AG04449 (cell line): Measurements from ENCODE around the gene NAGPA.

Experiments used
- CTCF ChIA-PET: fragments of 350-600 bp; formaldehyde crosslinking; extraction: SDS; loops from one replicate; lab custom pipeline; 2021; ENCODE audit warnings: antibody characterized with exemption; lab: Yijun Ruan, JAX
- POLR2A ChIA-PET: fragments of 400-600, 350-600 bp; formaldehyde crosslinking; extraction: SDS; loops from one replicate; lab custom pipeline; 2020; ENCODE audit warnings: antibody characterized with exemption, inconsistent platforms; lab: Yijun Ruan, JAX
- DNase-seq: peaks from one replicate; pipeline ENCODE4 v3.0.0-alpha.2; 2010; ENCODE audit warnings: low read depth, low spot score
- H3K4me3 ChIP-seq: 2 replicates; pipeline ENCODE4 v1.5.1; 2011; ENCODE audit warnings: low read depth, mild to moderate bottlenecking, control low read depth, low read length
- CTCF ChIP-seq: IDR thresholded peaks from one replicate; pipeline ENCODE4 v1.5.1; 2011; ENCODE audit warnings: mild to moderate bottlenecking, moderate library complexity, low read length, control low read depth, inconsistent platforms; ENCODE audit not compliant: insufficient read depth; ENCODE audit errors: missing control alignments

NAGPA gene

GRCh38 chr16:5000573-5001001 is 33.1 kb downstream of the NAGPA start:
- no peak for TF ChIP-seq CTCF
- CTCF ChIA-PET: no interaction called here
- no peak for DNase-seq
- POLR2A ChIA-PET: no interaction called here
- H3K4me3 ChIP-seq: no peak overlapping the region

GRCh38 chr16:4994719-4995434 is 38.9 kb downstream of the NAGPA start:
- POLR2A ChIA-PET: no interaction called here
- CTCF ChIA-PET: interaction anchor here (1.2 kb wide), 1 partner anchor 62 kb away, joined by 3 read pairs; no protein-coding TSS in a partner anchor
- H3K4me3 ChIP-seq: no peak overlapping the region
- no peak for TF ChIP-seq CTCF
- DNase-seq: no peak

- no peak for TF ChIP-seq CTCF
- ChIA-PET CTCF (interaction anchor here (1.2 kb wide), 1 partner anchor 36 kb away, joined by 3 read pairs; no protein-coding TSS in a partner anchor), POLR2A (no interaction called here)
- H3K4me3 ChIP-seq: no peak overlapping the region
- DNase-seq: no peak
These were observed 42.0 kb downstream of the NAGPA start for GRCh38 chr16:4991754-4992153.

- CTCF ChIA-PET: no interaction called here
- no peak for TF ChIP-seq CTCF
- H3K4me3 ChIP-seq: no peak overlapping the region
- POLR2A ChIA-PET: no interaction called here
- DNase-seq: no peak
These were observed 43.3 kb downstream of the NAGPA start for GRCh38 chr16:4990415-4990814.

GRCh38 chr16:4989391-4990006 is 44.2 kb downstream of the NAGPA start:
- H3K4me3 ChIP-seq: no peak overlapping the region
- TF ChIP-seq CTCF: no peak
- ChIA-PET POLR2A (no interaction called here), CTCF (no interaction called here)
- DNase-seq: no peak

- TF ChIP-seq CTCF: no peak
- no peak overlapping the region for H3K4me3 ChIP-seq
- POLR2A ChIA-PET: no interaction called here
- CTCF ChIA-PET: no interaction called here
- no peak for DNase-seq
These were observed 45.1 kb downstream of the NAGPA start for GRCh38 chr16:4988647-4989046.
